GM21423 (cell line): ENCODE data around the gene TP73.

Experiments used
- ATAC-seq: cut with Tn5 transposase; IDR thresholded peaks from one replicate; pipeline ENCODE4 v1.9.1; 2021; ENCODE audit warnings: mild to moderate bottlenecking, moderate library complexity; ENCODE audit not compliant: unreplicated experiment

TP73 gene

DNA sequence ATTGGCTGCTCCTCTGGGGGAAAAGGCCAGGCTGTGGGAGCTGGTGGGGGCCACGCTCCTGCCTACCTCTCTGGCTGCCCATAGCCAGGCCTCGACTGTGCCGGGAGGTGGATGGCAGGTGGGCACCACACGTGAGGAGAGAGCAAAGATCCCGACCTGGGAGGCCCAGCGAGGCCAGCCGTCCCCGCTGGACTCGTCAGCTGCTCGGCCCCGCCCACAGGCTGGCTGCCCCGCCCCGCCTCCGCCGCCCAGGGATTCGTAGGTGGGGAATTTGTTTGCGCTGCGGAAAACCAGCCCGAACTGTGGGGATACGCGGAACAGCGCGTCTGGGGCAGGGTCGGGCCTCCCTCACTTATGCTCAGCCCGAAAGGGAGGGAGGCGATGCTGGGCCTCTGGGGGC, 31.7 kb downstream of the TP73 start:
- ATAC-seq = no peak

DNA sequence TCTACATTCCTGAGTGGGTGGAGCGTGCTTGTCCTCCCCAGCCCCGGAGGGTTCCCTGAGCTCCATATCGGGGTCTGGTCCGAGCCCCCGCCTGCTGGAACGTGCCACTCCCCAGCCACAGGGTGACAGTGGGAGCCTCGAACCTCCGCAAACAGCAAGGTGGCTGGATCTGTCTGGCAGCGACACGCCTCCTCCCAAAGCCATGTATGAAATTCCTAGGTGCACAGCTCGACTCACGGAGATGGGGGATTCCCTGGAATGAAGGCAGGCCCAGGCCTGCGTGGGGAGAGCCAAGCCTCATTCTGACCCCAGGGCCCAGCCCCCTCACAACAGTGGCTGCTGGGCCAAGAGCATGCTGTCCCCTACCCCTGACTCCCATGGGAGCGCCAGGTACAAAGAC, 32.9 kb downstream of the TP73 start:
- ATAC-seq = no peak

DNA sequence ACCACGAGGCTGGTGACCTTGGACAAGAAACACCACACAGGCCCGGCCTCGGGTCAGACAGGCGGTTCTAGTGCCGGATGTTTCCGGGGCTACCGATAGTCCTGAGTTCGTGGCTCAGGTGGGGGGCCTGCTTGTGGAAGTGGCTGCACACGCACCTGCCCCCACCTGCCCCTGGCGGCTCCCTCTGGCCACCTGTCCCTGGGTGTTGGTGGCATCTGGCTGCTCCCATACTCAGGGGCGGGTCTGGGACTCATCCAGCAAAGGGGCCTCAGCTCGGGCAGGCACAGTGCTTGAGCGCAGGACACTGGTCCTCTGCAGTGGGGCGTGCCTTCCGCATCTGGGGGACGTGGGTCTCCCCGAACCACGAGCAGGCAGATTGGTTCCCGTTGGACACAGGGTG, 33.6 kb downstream of the TP73 start:
- no peak for ATAC-seq

DNA sequence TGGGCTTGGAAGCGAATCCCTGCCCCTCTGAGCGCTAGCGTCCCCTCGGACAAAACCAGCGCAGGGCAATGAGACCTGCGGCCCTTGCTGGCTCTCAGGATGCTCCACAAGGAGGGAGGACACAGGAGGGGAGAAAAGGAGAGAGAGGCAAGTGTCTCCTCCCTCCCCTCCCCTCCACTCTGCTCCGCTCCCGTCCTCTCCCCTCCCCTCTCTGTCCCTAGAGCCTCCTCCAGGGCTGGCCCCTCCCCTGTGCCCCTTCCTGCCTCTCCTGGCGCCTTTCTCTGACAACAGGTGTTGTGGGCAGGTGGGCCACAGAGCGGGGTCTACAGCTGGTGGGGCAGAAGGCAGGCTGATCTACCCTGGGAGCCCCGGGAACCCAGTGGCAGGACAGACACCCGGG, 35.2 kb downstream of the TP73 start:
- ATAC-seq = no peak

DNA sequence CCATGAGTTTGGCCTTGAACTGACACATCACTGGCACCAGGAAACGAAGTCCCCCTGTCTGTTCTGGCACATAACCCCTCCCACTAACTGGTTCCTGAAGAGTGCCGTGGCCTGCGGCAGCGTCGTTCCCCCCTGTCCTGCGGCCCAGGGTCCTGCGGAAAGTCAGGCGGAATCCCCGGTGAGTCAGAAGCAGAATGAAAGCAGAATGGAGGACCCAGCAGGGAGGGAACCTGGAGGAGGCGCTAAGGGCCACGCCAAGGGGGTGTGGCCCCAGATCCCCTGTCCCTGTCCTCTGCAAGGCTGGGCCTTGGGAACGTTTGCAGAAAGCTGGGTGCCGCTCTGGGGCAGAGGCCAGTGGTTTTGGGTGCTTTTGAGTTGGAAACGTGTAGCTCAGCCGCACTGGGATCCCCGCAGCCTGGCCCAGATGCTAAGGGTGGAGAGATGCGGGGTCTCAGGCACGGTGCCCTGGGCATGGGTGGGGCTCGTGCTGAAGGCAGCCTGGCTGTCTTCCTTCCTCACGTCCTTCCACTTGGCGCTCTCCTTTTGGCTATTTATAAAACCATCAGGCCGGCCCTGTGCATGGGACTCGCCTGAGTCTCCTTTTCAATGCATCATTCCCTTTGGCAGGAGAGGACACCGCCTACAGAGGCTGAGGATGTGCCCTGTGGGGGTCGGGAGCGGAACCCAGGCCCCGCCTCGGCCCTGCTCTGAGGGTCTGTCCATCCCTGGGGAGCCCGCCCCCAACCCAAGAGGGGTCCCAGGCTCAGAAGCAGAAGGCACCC, 36.2 kb downstream of the TP73 start:
- ATAC-seq = no peak

DNA sequence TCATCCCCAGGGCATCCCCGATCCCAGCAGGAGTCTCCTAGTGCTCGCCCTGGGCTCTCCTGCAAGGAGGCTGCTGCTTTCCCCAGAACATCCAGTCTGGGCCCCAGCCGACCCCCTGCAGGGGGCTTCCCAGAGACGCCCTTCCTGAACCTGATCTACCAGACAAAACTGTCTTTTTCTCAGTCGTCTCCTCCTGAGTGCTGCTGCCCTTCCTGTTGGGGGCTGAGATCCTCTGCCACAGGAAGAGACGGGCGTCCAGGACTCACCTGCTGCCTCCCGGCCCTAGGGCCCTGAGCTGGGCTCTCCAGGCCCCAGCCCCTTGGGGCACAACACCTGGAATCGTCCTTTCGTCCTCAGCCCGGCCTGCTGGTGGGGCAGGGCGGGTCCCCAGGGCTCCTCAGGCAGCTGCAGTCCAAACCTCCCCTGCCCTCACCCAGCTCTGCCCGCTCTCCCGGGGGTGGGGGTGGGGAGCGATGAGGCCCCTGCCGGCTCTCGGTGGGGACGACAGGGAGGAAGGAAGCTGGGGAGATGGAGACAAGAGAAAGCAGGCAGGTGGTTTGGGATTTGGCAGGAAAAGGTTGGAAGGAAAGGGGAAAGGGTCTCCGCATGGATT, 36.9 kb downstream of the TP73 start:
- no peak for ATAC-seq

DNA sequence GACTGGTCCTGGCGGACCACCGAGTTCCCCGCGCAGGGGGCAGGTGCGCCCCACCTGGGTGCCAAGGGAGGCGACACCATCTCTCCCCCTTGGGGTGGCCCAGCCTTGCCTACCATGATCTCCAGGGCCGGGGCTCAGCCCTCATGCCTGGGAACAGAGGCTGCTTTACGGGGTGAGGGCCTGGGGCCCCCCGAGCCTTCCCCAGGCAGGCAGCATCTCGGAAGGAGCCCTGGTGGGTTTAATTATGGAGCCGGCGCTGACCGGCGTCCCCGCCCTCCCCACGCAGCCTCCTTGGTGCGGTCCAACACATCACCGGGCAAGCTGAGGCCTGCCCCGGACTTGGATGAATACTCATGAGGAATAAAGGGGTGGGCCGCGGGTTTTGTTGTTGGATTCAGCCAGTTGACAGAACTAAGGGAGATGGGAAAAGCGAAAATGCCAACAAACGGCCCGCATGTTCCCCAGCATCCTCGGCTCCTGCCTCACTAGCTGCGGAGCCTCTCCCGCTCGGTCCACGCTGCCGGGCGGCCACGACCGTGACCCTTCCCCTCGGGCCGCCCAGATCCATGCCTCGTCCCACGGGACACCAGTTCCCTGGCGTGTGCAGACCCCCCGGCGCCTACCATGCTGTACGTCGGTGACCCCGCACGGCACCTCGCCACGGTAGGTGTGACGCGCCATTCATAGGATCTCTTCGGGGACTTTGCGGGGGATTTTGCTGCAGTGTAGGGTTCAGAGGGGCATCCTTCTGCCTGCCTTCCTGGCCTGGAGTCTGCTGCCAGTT, 38.2 kb downstream of the TP73 start:
- no peak for ATAC-seq

DNA sequence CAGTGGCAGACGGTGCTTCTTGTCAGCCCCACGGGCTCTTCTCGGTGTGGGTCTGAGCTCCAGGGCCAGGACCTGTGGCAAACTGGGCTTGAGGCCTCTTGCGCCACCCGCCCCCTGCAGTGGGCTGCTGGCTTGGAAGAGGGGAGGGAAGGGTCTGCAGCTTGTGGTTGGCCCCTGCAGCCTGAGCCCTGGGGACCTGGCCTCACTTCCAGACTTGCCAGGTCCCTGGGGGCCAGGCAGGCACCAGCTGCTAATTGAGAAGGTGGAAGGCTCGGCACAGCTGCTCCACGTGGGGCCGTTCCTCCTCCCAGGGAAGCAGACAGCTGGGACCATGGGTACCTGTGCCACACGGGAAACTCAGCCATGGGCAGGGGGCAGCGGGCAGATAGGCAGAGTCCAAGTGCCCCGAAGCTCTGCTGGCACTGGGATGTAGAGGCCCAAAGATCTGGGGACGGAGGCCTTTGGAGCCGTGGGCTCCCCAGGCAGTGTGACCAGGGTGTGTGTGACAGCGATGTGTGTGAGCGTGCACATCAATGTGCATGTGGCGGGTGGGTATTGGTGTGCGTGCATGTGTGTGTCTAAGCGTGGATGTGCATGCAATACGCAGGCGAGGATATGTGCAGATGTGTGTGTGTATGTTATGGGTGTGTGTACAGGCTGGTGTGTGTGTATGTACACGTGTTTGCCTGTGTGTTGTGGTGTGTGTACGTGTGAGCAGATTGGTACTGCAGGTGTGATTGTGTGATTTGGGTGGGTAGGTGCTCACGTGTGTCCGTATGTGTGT, 39.3 kb downstream of the TP73 start:
- no peak for ATAC-seq

DNA sequence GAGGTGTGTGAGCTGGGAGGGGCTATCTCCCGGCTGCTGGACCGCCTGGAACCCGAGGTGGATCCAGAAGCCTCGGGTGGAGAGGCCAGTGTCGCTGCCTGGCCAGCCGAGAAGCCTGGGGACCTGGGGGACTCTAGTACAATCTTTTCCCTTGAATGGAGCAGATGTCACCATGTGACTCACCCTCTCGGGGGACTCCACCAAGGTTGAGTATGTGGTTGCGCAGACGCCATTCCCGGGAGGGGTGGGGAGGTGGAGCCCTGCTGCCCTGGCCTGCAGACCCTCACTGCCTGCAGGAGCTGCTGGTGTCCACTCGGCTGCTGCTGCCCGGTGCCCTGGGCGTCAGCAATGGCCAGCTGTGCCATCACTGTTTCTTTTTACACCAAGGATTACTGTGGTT, 40.3 kb downstream of the TP73 start:
- ATAC-seq = no peak

DNA sequence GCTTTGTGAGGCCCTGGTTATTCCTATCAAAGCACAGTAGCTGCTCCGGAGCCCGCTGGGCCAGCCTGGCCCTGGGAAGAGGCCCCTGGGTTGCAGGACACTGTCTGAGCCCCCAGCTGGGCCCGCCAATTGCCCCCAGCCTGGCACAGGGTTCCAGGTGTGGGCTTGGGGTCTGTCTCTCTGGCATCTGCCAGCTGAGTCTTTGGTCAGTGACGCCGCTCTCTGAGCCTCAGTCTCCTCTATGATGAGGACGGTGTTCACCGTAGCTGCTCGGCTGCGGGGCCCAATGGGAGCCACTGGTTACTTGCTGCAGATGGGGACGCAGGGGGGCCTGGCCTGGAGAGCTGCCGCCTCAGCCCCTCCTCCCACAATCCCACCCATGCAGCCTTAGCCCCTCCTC, 41.0 kb downstream of the TP73 start:
- ATAC-seq = no peak

DNA sequence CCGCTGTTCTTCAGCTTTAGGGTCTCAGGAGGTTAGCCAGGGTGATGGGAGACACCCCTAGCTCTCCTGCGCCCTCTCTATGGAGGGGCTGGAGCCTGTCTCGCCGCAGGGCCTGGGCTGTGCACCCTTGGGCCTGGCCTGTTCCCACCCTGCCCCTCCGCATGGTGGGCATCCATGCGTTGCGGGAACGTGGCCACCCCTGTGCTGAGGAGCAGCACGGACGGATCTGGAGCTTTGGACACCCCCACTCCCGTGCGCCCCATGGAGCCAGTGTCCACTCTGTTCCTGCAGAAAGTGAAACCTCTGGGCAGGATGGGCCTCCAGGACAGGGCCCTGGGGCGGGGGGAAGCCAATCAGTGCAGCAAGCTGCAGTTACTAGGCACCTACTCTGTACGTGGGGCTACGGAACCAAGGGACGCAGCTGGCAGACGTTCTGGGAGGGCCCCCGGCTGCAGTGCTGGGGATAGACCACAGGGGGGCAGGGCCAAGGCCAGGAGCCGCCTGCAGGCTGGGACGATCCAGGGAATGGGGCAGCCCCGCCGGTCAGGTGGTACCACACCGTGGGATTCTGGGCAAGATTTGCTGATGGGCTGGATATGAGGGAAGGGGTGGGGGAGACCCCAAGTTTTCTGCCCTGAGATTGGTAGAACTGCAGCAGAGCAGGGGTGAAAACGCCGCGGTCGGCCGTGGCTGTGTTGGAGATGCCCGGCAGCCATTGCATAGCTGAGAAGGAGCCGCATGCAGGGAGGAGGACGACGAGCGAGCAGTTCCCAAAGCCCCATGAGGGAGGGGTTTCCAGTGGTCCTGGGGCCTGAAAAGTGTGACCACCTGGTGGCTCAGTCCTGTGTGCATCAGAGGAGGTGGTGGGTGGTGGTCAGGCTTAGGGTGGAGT, 43.3 kb downstream of the TP73 start:
- no peak for ATAC-seq

DNA sequence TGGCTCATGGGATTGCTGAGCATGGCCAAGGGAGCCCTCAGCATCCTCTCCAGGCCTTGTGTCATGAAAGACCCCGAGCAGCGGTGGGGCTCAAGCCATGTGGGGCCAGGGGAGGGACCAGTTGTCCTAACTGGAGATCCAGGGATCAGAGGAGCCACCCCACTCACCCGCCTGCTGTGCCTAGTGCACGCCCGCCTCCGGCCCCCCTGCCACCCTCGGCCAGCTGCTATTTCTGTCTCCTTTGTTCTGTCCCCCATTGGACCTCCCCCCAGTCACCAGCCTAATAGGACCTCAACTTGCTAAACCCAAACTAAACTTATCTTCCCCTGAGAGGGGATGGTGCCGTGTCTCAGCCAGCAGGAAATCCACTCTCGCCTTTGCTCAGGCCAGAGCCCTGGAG, 44.4 kb downstream of the TP73 start:
- ATAC-seq = no peak

DNA sequence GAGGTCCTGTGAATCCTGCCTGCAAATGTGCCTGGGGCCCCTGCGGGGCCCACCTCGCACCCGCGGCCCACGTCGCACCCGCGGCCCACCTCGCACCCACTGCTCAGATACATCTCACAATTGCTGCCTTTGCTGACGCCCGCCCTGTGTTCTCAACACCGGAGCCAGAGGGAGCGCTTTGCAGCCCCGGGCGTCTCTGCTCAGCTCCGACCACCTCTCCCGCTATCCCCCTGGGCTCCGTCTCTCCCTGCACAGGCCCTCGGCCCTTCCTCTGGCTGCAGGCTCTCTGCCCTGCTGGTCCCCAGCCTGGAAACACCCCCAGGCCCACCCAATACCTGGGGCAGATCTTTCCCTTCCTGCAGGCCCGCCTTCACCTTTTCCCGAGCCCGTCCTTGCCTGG, 44.8 kb downstream of the TP73 start:
- no peak for ATAC-seq

DNA sequence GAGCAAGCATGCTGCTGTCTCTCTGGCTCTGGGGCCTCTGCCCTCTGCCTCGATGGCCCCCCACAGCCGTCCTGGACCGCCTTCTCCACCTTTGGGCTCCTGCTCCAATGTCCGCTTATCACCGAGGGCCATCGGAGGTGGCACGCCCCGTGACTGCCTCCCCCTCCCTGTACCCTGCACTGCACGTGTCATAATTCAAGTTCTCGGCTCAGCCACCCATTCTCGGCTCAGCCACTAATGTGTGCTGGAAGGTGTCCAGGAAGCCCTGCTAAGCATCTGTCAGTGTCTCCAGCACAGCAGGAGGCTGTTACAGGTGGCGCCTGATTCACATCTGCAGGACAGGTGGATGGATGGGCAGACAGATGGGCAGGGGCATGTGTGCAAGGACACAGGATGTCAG, 45.5 kb downstream of the TP73 start:
- no peak for ATAC-seq

DNA sequence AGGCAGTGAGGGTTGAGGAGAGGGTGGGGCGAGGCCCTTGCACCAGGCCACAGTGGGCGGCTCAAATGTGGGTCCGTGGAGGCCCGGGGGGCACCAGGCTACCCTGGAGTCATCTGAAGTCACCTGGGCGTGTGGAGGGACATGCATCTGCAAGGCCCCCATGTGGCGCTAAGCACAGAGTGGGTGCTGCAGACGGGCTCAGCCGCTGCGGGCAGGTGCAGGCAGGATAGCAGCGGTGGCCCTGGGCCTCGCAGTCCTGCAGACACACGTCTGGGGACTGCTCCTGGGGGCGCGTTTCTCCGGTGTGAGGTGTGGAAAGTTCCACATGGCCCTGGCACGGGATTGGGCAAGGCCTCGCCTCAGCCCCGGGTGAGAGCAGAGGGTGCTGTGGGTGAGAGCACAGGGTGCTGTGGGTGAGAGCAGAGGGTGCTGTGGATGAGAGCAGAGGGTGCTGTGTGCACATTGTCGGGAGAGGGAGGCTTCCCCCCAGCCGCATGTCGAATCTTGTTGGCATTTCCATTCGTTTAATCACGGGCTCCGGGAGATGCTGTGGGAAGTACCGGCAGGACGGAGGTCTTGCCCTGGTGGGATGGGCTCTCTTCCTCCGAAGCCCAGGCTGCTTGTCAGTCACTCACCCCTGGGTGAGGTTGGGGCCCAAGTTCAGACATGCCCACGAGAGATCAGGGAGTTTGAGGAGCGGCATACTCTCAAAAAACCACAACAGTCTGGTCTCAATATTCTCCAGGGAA, 46.5 kb downstream of the TP73 start:
- ATAC-seq = no peak

DNA sequence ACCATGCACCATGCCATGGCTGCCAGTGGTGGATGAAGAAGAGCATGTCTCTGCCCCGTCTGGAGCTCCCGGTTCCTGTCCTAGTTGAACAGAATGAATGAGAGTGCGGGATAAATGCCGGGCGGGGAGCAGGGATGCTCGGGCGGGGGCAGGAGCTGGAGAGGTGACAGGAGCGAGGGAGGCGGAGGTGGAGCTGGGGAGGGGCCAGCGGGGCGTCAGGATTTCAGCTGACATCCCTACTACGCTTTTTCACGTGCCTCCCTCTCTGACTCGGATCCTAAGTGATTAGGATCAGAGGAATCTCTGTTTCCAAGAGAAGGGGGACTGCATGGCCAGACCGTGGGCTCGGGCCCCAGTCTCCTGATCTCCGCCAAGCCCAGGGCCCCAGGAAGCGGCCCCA, 47.3 kb downstream of the TP73 start:
- no peak for ATAC-seq

DNA sequence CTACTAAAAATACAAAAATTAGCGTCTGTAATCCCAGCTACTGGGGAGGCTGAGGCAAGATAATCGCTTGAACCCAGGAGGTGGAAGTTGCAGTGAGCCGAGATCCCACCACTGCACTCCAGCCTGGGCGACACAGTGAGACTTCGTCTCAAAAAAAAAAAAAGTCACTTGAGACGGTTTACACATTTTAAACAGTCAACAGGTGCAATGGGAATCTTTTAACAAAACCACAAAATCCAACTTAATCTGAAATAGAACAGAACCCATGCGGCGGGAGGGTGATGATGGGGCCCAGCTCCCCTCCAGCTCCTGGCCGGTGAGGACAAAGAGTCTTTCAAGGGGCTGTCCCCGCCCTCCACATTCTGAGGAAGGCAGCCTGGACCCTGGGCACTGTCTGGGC, 48.3 kb downstream of the TP73 start:
- no peak for ATAC-seq

DNA sequence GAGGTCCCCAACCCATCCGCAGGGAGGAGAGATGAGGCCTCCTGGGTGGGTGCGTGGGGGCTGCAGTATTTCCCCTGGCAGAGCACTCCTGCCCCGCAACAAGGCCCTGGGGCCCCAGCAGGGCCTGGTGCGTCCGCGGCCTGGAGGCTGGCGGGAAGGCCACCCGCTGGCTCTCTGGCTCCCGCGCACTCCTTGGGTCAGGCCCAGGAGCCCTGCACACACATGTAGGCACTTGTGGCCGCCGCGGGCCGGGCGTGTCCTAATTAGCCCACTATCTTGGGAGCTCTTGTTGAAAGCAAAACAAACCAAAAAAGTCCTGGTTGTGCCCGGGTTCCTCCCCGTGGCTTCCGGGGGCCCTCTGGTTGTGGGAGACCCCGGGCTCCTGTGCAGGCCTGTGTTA, 50.2 kb downstream of the TP73 start:
- ATAC-seq = no peak

DNA sequence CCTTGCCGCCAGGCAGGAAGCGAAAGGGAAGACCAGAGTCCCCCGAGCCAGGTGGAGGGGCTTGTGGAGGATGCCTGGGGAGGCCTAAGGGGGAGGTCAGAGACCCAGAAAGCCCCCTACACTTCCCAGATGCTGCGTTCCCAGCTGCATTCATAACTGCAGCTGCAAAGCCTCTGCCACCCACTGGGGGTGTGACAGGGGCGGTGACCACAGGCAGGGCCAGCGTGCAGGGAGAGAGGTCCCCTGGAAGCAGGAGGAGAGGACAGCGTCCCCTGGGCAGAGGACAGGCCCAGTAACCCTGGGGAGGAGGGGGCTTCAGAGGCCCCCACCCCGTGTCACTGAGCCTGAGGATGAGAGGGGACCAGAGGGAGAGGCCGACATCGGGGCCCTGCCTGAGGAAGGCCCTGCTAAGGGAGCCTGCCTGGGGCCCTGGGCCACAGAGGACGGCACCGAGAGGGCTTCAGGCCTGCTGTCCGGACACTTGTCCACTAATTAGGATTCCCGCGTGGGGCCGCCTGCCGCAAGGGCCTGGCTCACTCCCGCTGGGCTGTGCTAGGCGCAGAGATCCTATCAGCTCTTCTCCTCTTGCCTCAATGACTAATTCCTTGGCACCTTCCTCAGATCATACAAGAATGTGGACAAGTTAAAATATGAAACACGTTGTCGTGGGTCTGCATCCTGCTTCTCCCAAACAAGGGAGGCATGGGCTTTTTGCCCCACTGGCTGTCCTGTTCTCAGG, 50.8 kb downstream of the TP73 start:
- no peak for ATAC-seq
